Kidney epithelial cell (primary cell): Measurements from ENCODE around the gene ERMAP. TPM values are rescaled to one million over a fixed set of nuclear protein-coding genes. Genes with fewer than 3 reads are reported as not detected.
A peak's percentile ranks its signal among the peaks of the same experiment; 100 is the strongest.

Experiments used
- DNase-seq: peaks from one replicate; pipeline ENCODE4 v3.0.0-alpha.2; 2010; ENCODE audit warnings: low read depth
- H3K27me3 ChIP-seq: 2 replicates; pipeline ENCODE4 v1.6.0; 2011; ENCODE audit warnings: low read length; ENCODE audit not compliant: control insufficient read depth, insufficient read depth
- H3K36me3 ChIP-seq: 2 replicates; pipeline ENCODE4 v1.5.1; 2011; ENCODE audit warnings: low read length; ENCODE audit not compliant: control insufficient read depth, insufficient read depth
- H3K4me3 ChIP-seq: 2 replicates; pipeline ENCODE4 v1.5.1; 2011; ENCODE audit warnings: low read depth, mild to moderate bottlenecking, control low read depth, low read length
- total RNA-seq: library from RNA; depleted of rRNA; stranded (reverse); fragments of >200 nt; gene quantifications from 2 replicates; pipeline ENCODE4 v1.2.3, GENCODE V29; 2015
- TF ChIP-seq, protein P1 (sequence below): IDR thresholded peaks from 2 replicates; pipeline ENCODE4 v1.5.1; 2011; ENCODE audit warnings: mild to moderate bottlenecking, moderate library complexity, low read length, control low read depth, inconsistent platforms; ENCODE audit not compliant: insufficient read depth, poor library complexity, severe bottlenecking

The ERMAP gene
- total RNA-seq, 1 donor from 2014 or later = 8.9 TPM

- Histone ChIP-seq H3K4me3 (no peak overlapping the region), H3K36me3 (no peaks in the 10 kb centered on the region), H3K27me3 (no peaks in the 10 kb centered on the region)
- DNase-seq = no peak
- TF ChIP-seq, protein P1, sequence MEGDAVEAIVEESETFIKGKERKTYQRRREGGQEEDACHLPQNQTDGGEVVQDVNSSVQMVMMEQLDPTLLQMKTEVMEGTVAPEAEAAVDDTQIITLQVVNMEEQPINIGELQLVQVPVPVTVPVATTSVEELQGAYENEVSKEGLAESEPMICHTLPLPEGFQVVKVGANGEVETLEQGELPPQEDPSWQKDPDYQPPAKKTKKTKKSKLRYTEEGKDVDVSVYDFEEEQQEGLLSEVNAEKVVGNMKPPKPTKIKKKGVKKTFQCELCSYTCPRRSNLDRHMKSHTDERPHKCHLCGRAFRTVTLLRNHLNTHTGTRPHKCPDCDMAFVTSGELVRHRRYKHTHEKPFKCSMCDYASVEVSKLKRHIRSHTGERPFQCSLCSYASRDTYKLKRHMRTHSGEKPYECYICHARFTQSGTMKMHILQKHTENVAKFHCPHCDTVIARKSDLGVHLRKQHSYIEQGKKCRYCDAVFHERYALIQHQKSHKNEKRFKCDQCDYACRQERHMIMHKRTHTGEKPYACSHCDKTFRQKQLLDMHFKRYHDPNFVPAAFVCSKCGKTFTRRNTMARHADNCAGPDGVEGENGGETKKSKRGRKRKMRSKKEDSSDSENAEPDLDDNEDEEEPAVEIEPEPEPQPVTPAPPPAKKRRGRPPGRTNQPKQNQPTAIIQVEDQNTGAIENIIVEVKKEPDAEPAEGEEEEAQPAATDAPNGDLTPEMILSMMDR = no peak
Measured at GRCh38 chr1:42841440-42842147, 24.7 kb downstream of the ERMAP start.

DNA sequence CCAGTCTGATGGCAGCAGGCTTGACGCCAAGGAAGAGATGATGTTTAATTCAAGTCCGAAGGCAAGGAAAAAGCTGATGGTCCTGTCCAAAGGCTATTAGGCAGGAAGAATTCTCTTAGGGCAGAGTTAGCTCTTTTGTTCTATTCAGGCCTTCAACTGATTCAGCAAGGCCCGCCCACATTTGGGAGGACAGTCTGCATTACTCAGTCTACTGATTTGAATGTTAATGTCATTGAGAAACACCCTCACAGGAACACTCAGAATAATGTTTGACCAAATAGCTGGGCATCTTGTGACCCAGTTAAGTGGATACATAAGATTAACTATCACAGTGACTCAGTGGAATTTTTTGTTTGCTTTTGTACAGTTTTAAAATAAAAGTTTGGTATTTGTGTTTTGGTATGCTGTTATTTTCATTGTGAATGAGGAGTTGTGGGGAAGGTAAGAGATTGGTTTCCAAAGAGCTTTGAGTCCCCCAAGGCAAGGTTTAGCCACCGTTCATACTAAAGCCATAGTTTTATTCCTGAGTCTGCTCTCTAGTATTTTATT, 27.7 kb downstream of the ERMAP start:
- H3K27me3 ChIP-seq = no peaks in the 10 kb centered on the region
- no peaks in the 10 kb centered on the region for H3K36me3 ChIP-seq
- H3K4me3 ChIP-seq = no peak overlapping the region
- no peak for DNase-seq
- TF ChIP-seq, protein P1 = no peak

GRCh38 chr1:42845193-42845592, 28.3 kb downstream of the ERMAP start:
- TF ChIP-seq, protein P1 = no peak
- no peak overlapping the region for H3K4me3 ChIP-seq

DNA sequence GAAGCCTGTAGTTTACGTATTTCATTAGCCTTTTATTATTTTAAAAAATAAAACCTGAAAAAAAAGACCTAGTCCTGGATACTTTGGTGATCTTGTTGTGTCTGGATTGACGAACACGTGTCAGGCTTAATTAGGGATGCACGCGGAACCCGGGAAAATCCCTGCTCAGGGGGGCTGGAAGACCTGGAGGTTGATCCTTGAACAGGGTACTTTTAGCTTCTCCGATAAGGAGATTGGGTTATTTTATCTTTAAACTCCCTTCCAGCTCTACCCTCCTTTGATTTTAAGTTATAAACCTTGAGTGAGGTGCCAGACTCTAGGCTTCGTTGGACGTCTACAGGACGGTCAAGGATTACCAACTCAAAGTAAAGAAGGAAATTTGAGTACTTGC, 28.9 kb downstream of the ERMAP start:
- H3K4me3 ChIP-seq = peak overlapping the region; percentile 85
- DNase-seq = no peak
- H3K27me3 ChIP-seq = no peaks in the 10 kb centered on the region
- TF ChIP-seq, protein P1 = no peak
- no peaks in the 10 kb centered on the region for H3K36me3 ChIP-seq

More at GRCh38 chr1:42845193-42845592, 28.3 kb downstream of the ERMAP start:
- DNase-seq = no peak
- no peaks in the 10 kb centered on the region for H3K27me3 ChIP-seq
- no peaks in the 10 kb centered on the region for H3K36me3 ChIP-seq

DNA sequence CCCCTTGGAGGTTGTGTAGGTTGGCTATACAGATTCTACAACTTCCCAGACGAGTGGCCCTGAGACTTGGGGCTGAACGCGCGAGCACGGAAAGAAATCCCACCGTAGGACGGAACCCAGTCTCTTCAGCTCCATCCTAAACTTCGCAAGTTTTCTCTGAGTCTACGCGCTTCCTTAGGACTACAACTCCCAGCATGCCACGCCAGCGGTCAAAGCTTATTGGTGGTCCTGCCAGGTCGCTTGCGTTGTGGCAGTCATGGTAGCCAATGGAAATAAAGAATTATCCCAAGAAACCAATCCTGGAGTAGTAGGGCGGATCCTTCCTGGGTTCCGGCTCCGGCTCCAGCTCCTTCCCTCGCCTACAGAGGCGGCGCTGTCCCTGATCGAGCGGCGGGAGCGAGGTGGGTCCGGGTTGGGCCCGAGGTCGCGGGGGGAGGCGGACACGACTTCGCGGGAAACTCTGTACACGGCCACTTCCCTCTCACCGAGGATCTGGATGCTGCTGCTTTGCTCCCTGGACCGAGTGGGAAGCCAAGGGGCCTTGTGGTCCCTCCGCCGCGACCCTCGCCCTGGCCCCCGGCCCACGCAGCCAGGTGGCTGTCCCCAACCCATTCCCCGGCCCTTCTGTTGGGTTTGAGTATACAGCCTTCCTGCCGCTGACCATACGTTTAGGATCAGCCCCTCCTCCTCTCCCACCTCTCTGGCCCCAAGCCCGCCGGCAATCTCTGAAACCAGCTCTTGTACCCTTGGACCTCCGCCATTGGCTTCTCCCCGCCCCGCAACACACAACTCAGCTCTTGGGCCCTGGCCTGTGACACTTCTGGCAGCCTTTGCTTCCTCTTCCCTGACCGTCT, 29.6 kb downstream of the ERMAP start, which contains the start of gene ZNF691:
Gene ZNF691 (plus strand): TSS at position 357 of the 854 bp plus-strand sequence. CDS start 3,046 bp downstream, outside the sequence.
- Histone ChIP-seq H3K4me3 (peak within 1 kb of the TSS; percentile 85), H3K36me3 (no peaks in the 10 kb centered on the region), H3K27me3 (no peaks in the 10 kb centered on the region)
- peak; percentile 93 for DNase-seq
- TF ChIP-seq, protein P1 = peak; percentile 57
